Sigmoid colon (tissue), 7 donors: ENCODE data around the gene TEKT3. TPM values are rescaled to one million over a fixed set of nuclear protein-coding genes. Genes with fewer than 3 reads are reported as not detected.

Experiments
- DNase-seq: peaks from one replicate; pipeline ENCODE4 v3.0.0-alpha.2; 2019
- H3K27ac ChIP-seq, 4 donors: fragments of 200-600 bp; sonication (generic); one replicate each; pipeline ENCODE4 v1.5.1; 2016 to 2019; ENCODE audit warnings: mild to moderate bottlenecking in 1 of 4
- H3K27me3 ChIP-seq, 3 donors: fragments of 200-600 bp; sonication (generic); one replicate each; pipeline ENCODE4 v1.5.1; 2019; ENCODE audit warnings: mild to moderate bottlenecking in 1 of 3
- H3K36me3 ChIP-seq, 4 donors: fragments of 200-600 bp; sonication (generic); one replicate each; pipeline ENCODE4 v1.5.1; 2016 to 2019
- H3K4me1 ChIP-seq, 4 donors: fragments of 200-600 bp; sonication (generic); one replicate each; pipeline ENCODE4 v1.5.1; 2017 to 2019
- H3K4me3 ChIP-seq, 4 donors: fragments of 200-600 bp; sonication (generic); one replicate each; pipeline ENCODE4 v1.5.1; 2017 to 2019; ENCODE audit warnings: mild to moderate bottlenecking in 2 of 4, moderate library complexity in 1 of 4
- H3K9me3 ChIP-seq, 4 donors: fragments of 200-600 bp in 3 of 4; sonication (generic) in 3 of 4; one replicate each; pipeline versions ENCODE4 v1.5.1 to v1.6.1; 2013 to 2019
- CTCF ChIP-seq, 4 experiments: fragments of 450-650 bp in 3 of 4; fragments of 200-600 bp in 1 of 4; IDR thresholded peaks; one replicate each; pipeline ENCODE4 v1.5.1; 2016 to 2019; ENCODE audit warnings: antibody characterized with exemption in 4 of 4, mild to moderate bottlenecking in 3 of 4, moderate library complexity in 2 of 4
- EP300 ChIP-seq, 4 donors: sonication (generic); formaldehyde crosslinking; IDR thresholded peaks; one replicate each; pipeline ENCODE4 v1.6.1; 2017; ENCODE audit warnings: antibody characterized with exemption in 4 of 4
- POLR2A ChIP-seq, 2 donors: fragments of 450-650 bp; IDR thresholded peaks; one replicate each; pipeline ENCODE4 v1.6.1; 2016; ENCODE audit warnings: antibody characterized with exemption in 2 of 2, mild to moderate bottlenecking in 2 of 2, moderate library complexity in 2 of 2
- POLR2AphosphoS5 ChIP-seq, 4 donors: sonication (generic); formaldehyde crosslinking; IDR thresholded peaks; one replicate each; pipeline ENCODE4 v1.6.1; 2017; ENCODE audit warnings: antibody characterized with exemption in 4 of 4
- WGBS, 2 donors: extraction: QIAGEN DNeasy Blood & Tissue Kit; methylation state at CpG; one replicate each; pipeline ENCODE4 v1.1.7; 2013; 5-methylcytosine and 5-hydroxymethylcytosine counted together
- intact Hi-C: fragments of 100-400 bp; cut with DNase I; formaldehyde crosslinking; loops from one replicate; pipeline ENCODE4 v1.15.1; 2023
- polyA plus RNA-seq, 3 donors: library from polyadenylated mRNA; stranded (reverse); fragments of 200-250 nt; gene quantifications; one replicate each; pipeline ENCODE4 v1.2.3, GENCODE V29; 2013
- total RNA-seq, 4 donors: library from RNA; depleted of rRNA; stranded (reverse); fragments of >200 nt; gene quantifications; one replicate each; pipeline ENCODE4 v1.1.0, GENCODE V29; 2016
- donor health status: healthy with polysubstance abuse.
- donor health status: Bipolar disorder and iron deficiency.
- donor health status: healthy.

TEKT3 gene
- 1 to 10 TPM in 1 of 4 donors, not detected in 3; 1.8 TPM for total RNA-seq
- polyA plus RNA-seq = under 1 TPM in 1 of 3 donors, not detected in 2; 0.26 TPM

GRCh38 chr17:15341385-15341849 lies at the start of gene TEKT3:
Gene TEKT3, minus strand, starts transcription at chr17:15341597. Its CDS starts 10,012 bp downstream, at chr17:15331585.
- no peak for TF ChIP-seq EP300 (IDR thresholded peaks at IDR 0.05)
- peak in 1 of 2 donors; percentile 11 for TF ChIP-seq POLR2A (IDR thresholded peaks at IDR 0.05)
- peak; percentile 64 to 85 (median 68) for TF ChIP-seq POLR2AphosphoS5 (IDR thresholded peaks at IDR 0.05)
- no peak for TF ChIP-seq CTCF (IDR thresholded peaks at IDR 0.05)

GRCh38 chr17:15388356-15389041 lies 47.1 kb upstream of the TEKT3 start:
- Histone ChIP-seq H3K4me3 (no peak overlapping the region), H3K9me3 (no peaks in the 10 kb centered on the region), H3K4me1 (peaks cover 0 to 24% (median 17%) of the 10 kb centered on the region in 4 donors), H3K36me3 (no peaks in the 10 kb centered on the region), H3K27ac (no peak overlapping the region), H3K27me3 (no peaks in the 10 kb centered on the region)
- DNase-seq = no peak
- intact Hi-C loops = no loop called here
- TF ChIP-seq CTCF (IDR thresholded peaks at IDR 0.05) (no peak), POLR2AphosphoS5 (IDR thresholded peaks at IDR 0.05) (no peak), POLR2A (IDR thresholded peaks at IDR 0.05) (no peak), EP300 (IDR thresholded peaks at IDR 0.05) (no peak)
- 85 to 88% methylated on average over 8 of the region's 8 CpGs for WGBS, 2 donors

More at GRCh38 chr17:15341385-15341849, at the start of gene TEKT3:
- H3K4me1 ChIP-seq = peaks cover 0 to 13% (median 6%) of the 10 kb centered on the region in 4 donors
- 1 to 3% methylated on average over 36 of the region's 36 CpGs for WGBS, 2 donors
- no peaks in the 10 kb centered on the region for H3K9me3 ChIP-seq
- peak within 1 kb of the TSS in 2 of 4 donors; percentile 60 to 68 for H3K27ac ChIP-seq
- intact Hi-C loops = loop anchor here (2.0 kb wide), 1 partner anchor 33 kb away; no protein-coding TSS in a partner anchor
- no peaks in the 10 kb centered on the region for H3K27me3 ChIP-seq
- peak; percentile 95 for DNase-seq
- H3K36me3 ChIP-seq = no peaks in the 10 kb centered on the region
- peak within 1 kb of the TSS; percentile 35 to 63 (median 58) for H3K4me3 ChIP-seq

GRCh38 chr17:15386083-15386482 lies 44.7 kb upstream of the TEKT3 start:
- TF ChIP-seq POLR2AphosphoS5 (IDR thresholded peaks at IDR 0.05) (no peak), CTCF (IDR thresholded peaks at IDR 0.05) (no peak), POLR2A (IDR thresholded peaks at IDR 0.05) (no peak), EP300 (IDR thresholded peaks at IDR 0.05) (no peak)
- WGBS, 2 donors = 88 to 91% methylated on average over 4 of the region's 4 CpGs
- H3K4me3 ChIP-seq = no peak overlapping the region
- no peak overlapping the region for H3K27ac ChIP-seq
- no peaks in the 10 kb centered on the region for H3K36me3 ChIP-seq
- H3K4me1 ChIP-seq = peaks cover 0 to 29% (median 18%) of the 10 kb centered on the region in 4 donors
- intact Hi-C loops = no loop called here
- no peaks in the 10 kb centered on the region for H3K27me3 ChIP-seq
- H3K9me3 ChIP-seq = no peaks in the 10 kb centered on the region
- no peak for DNase-seq

GRCh38 chr17:15385305-15385704 lies 43.9 kb upstream of the TEKT3 start:
- Histone ChIP-seq H3K36me3 (no peaks in the 10 kb centered on the region), H3K4me3 (no peak overlapping the region), H3K9me3 (no peaks in the 10 kb centered on the region), H3K4me1 (peaks cover 0 to 29% (median 18%) of the 10 kb centered on the region in 4 donors), H3K27ac (no peak overlapping the region), H3K27me3 (no peaks in the 10 kb centered on the region)
- DNase-seq = no peak
- TF ChIP-seq POLR2A (IDR thresholded peaks at IDR 0.05) (no peak), EP300 (IDR thresholded peaks at IDR 0.05) (no peak), CTCF (IDR thresholded peaks at IDR 0.05) (no peak), POLR2AphosphoS5 (IDR thresholded peaks at IDR 0.05) (no peak)
- intact Hi-C loops = no loop called here
- WGBS, 2 donors = 11 to 47% methylated on average over 2 of the region's 2 CpGs
